GM03348 (cell line): Measurements from ENCODE around the gene OR6P1.

Source experiments
- DNase-seq: peaks from one replicate; pipeline ENCODE4 v3.0.0; 2012; ENCODE audit warnings: low spot score

OR6P1 gene, protein sequence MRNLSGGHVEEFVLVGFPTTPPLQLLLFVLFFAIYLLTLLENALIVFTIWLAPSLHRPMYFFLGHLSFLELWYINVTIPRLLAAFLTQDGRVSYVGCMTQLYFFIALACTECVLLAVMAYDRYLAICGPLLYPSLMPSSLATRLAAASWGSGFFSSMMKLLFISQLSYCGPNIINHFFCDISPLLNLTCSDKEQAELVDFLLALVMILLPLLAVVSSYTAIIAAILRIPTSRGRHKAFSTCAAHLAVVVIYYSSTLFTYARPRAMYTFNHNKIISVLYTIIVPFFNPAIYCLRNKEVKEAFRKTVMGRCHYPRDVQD

DNA sequence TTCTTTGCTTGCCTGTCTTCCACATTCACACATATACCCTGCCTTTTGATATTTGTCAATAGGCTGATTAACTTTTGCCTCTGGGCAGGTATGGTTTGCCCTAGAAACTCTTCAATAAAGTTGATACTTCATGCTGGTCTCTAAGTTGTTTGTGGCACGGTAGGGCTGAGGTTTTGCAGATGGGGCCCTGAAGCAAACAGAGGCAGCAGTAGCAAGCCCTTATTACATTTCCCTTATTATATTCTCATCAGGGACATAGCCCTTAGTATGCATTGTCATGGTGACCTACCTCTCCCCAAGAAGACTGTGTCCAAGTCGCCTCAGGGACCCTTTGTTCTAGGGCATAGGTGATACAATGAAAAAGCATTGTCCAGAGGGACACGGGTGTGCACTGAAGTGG is at the start of gene OR6P1:
TSS of gene OR6P1 (minus strand) at position 101 of the 400 bp plus-strand sequence. CDS start 6,976 bp downstream, outside the sequence.
- no peak for DNase-seq

DNA sequence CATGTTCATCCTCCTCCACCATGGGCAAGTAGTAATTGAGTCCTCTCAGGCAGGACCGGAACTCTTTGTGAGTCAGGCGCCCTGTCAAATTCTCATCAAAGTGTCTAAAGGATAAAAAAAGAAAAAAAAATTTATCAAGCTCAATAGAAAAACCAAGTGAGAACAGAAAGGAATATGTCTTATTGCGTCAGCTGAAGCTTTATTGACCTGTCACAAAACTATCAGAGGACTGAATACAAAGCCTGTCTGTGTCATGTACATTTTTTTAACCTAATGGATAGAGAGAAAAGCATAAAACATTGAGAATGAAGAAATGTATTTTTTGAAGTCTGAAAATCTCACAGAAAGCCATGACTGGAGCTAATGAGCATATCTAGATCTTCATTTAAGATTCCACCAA is 43.4 kb upstream of the OR6P1 start:
- no peak for DNase-seq

DNA sequence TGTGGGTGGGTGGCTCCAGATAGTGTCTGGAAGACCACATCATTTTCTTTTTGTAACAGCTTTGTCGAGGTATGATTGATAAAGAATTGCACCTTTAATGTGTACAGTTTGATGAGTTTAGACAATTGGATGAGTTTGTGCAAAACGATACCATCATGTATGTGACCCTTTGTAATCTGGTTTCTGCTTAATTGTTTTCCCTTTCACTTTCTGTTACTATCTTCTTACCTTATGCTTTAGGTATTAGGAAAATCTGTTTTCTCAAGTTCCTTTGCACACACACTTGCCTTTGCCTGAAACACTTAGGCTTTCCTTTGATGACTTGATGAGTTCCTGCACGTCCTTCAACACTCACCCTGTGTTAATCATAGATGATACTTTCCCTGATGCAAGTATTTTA is 41.5 kb upstream of the OR6P1 start:
- no peak for DNase-seq

DNA sequence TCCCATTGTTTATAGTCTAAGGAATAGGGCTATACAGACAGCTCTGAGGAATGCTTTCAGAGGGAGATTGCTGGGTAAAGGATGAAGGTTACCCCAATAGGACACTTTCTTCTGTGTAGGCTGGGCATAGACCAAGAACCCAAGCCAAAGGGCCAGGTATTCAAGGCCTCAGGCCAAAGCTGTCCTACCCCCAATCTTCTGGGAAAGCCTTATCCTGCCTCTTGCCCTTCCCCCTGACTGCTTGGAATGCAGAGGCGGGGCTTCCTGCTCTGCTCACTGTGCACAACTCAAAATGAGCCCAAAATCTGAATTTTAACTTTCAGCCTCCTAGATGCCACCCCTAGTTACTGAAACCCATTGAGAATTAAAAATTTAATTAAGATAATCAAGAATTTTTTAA is 36.9 kb upstream of the OR6P1 start:
- DNase-seq, result no peak

DNA sequence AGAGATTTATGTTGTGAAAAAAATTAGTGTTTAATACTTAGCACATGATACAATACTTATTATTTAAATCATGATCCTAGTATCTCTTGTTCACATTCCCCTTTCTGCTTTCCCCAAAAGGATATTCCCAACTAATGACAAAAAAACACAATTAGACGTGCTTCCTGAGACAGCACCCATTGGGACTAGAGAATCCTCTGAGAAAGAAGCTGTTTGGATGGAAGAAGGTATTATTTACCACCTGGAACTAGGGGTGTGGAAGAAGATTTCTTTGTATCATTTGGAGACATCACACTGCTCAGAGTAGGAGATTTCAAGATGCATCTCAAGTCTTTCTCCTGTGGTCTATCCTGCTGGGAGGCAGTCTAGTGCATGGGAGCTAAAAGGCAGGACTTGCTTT is 34.6 kb upstream of the OR6P1 start, which contains the start of gene OR10Z1:
TSS of gene OR10Z1 (plus strand) at position 301 of the 400 bp plus-strand sequence. CDS start 1,171 bp downstream, outside the sequence.
- no peak for DNase-seq

DNA sequence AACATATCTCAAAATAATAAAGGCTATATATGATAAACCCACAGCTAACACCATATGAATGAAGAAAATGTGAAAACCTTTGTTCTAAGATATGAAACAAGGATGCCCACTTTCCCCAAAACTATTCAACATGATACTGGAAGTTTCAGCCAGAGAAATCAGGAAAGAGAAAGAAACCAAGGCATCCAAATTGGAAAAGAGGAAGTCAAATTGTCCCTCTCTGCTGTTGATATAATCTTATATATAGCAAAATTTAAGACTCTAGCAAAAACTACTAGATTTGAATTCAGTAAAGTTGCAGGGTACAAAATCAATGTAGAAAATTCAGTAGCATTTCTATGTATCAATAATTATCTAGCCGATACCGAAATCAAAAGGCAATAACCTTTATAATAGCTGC is 30.4 kb upstream of the OR6P1 start:
- DNase-seq, result no peak

DNA sequence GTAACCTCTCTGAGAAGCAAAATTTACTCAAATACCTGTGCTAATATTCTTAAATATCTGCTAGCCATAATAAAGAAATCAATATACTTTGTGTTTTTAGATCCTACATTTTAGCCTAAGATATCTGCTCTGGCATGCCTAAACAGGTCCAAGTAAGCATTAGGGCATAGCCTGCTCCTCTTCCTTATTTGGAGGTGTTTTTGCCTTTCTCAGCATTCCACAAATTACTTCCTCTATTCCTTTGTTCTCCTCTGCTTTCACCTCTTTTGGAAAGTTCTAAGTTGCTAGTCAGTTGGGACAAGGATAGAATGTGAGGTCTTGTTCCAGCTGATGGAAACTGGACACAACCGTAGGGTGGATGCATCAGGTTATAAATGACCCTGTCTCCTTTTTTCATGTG is 16.6 kb upstream of the OR6P1 start:
- no peak for DNase-seq

DNA sequence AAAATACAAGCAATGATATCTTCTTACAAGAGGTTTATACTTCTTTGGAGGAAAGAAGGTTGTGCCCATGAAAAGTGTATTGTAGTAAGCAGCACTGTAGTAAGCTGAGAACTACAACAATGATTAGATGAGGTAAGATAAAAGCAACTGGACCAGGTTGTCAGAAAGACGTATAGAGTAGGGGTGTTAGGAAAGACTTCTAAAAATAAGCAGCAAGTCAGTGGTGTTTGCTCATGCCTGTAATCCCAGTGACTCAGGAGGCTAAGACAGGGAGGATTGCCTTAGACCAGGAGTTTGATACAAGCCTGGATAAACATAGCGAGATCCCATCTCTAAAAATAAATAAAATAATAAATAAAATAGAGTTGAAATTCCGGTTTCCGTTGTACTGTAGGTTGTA is 13.6 kb upstream of the OR6P1 start:
- no peak for DNase-seq

DNA sequence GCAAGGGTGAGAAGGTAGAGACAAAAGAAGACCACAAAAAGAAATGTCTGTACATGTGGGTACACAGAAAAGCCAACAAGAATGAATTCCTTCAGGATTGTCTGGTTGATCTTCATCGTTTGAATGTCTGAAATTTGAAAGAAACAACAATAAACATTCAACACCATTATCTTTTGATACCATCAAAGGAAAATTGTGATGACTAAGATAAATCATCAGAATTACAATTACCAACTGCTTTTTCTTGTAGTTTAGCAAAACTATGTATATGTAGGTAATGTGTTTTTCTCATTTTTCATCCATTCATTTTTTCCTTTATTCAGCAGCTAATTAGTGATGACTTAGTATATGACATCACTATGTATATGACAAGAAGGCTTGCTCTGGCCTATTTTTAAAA is 9.4 kb upstream of the OR6P1 start, which contains the start of gene OR10X1:
TSS of gene OR10X1 (minus strand) at position 167 of the 400 bp plus-strand sequence. CDS start at position 167, 0 bp downstream.
- DNase-seq, result no peak

DNA sequence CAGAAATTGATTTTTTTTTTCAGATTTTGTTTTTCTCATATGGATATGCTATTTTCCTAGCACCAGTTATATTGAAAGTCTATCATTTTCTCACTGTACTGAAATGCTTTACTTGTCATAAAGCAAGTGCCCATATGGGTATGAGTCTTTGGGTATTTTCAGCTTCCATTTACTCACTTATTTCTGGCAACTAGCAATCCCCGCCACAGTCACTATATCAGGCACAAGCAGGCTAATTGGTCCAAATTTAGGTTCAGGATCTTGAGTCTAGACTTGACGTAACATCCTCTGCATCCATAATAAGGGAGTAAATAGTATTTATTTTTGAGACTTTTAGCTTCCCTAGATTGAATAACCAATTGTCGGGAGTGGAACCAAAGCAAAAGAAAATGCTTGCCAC is 7.2 kb upstream of the OR6P1 start:
- no peak for DNase-seq

DNA sequence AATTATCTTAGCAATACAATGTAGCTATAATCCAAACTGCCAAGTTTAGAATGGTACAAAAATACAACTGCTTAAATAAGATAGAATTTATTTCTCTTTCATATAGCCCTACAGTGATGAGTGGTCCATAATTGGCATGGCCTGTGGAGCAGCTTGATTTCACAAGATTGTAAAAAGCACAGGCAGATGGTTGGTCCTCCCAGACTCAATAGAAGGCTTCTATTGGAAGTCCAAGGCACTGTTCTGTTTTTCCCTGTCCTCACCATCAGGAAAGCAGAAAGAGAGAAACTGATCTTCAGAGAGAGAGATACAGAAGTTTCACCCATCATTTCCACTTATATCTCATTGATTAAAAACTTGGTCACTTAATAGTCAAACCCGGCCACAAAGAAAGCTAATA is 1.8 kb upstream of the OR6P1 start:
- no peak for DNase-seq

DNA sequence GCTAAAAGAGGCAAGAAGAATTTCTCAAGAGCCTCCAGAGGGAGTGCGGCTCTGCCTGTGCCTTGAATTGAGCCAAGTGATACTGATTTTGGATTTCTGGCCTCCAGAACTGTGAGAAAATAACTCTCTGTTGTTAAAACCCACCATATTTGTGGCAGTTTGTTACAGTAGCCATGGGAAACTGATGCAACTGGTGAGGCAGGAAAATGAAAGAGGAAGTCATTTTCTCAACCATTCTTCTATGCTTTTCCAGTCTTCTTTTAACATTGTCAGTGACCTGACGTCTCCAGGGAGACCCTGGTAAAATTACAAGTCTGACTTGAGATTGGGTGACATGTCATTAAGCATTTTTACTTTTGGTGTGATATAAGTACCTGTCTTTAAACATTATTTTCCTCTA is 5.8 kb downstream of the OR6P1 start:
- no peak for DNase-seq

DNA sequence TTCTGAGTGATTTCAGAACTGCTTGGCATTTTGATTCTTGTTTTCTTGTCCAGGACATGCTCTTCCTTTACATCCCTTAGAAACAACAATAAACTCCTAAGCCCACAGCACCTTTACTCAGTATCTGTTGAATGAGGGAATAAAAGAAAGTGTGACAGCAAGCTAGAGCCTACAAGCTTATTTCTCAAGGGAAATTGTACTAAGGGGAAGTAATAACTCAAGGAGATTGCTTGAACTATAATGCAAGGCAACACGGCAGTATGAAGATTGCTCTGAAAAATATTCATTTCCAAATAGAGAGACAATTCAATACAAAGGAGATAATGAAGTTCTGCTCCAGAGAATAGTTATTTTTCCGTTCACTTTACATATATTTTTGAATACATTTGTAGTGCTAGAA is 6.5 kb downstream of the OR6P1 start:
- no peak for DNase-seq

DNA sequence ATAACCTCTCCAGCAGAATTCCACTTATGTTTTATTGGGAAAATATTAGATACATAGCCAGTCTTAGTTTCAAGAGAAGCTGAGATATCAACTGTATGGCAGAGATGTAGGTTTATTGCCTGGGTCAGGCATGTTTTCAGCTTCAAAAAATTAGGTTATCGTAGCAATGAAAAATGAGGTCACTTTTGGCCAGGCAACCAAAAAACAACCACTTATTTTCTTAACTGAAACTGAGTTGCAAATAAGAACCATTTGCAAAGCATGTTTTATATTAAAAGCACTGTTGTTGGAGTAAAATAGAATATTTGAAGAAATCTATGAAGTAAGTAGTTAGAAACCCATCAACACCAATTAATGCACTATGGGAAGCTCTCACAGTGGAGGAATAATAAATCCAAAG is 10.7 kb downstream of the OR6P1 start:
- no peak for DNase-seq

DNA sequence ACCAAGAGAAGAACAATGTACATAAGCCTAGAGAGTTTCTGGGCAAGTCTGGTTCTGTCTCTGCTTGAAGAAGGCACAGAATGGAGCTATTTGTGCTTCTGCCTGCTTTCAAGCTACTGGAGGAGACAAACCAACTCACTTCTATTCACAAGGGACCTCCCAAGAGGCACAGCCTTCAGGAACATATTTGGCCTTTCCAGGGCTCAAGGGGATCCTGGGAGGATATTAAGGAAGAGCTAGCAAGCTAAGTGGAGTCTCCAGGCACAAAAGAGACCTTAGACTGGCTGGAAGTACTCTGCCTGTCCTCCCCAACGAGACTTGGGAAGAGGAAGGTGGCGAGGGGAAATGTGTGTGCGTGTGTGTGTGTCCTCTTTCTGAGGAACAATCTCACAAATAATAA is 16.0 kb downstream of the OR6P1 start, which contains the start of gene OR6Y1:
TSS of gene OR6Y1 (minus strand) at position 54 of the 400 bp plus-strand sequence. CDS start 6,300 bp downstream, outside the sequence.
- DNase-seq, result no peak

DNA sequence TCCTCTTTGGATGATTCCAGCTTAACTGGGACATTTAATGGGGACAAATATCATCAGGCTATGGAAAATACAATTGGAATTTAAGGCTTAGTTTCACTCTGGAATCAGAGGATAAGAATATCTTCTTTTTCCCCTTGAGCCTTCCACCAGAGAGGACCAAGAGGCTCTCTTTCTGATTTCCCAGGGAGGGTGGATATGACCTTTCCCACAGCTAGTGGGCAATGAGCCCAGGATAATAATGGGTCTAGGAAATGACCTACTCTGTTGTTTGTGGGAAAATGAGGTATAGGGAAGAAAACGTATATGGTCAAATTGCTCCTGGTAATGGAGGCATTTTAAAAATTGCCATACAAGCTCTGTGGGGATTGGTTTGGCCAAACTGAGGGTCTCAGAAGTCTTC is 18.1 kb downstream of the OR6P1 start:
- no peak for DNase-seq

DNA sequence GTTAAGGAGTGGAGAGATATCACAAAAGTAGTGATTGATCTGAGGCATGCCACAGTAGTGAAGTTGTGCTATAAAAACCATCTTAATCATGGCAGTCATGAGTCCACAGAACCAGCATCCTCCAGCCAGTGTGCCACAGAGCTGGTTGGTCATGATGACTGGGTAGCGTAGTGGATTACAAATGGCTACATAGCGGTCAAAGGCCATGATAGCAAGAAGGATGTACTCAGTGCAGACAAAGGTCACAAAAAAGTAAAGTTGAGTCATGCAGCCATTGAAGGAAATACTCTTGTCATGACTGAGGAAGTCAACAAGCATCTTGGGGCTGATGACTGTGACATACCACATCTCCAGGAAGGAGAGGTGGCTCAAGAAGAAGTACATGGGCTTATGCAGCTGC is 22.8 kb downstream of the OR6P1 start:
- DNase-seq, result no peak

DNA sequence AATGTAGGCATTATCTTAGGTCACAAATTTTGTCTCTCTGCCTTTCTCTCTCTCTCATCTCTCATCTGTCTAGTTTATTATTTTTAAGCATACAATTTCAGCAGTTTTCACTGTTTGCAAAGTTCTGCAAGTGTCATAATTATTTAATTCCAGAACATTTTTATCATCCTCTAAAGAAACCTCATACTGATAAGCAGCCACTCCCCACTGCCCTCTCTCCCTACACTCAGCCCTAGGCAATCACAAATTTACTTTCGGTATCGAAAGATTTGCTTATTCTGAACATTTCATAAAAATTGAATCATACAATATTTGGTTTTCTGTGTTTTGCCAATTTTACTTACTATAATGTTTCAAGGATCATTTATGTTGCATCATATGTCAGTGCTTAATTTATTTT is 32.8 kb downstream of the OR6P1 start:
- DNase-seq, result no peak

DNA sequence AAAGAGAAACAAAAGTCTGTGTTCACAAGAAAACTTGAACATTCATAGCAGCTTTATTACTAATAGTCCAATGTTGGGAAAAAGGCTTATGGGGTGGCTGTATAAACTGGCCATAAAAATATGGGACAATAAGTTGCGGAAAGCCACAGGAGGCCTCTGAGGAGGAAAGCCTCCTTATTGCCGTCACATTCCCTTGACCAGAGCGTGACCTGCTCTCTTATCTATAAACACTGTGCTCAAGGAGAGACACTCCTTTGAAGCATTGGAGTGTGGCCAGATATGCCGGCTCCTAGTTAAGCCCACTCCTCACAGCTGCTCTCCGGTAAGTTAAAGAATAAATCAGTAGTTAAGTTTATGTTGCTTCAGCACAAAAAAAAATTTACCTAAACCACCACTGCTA is 35.9 kb downstream of the OR6P1 start:
- DNase-seq, result no peak

DNA sequence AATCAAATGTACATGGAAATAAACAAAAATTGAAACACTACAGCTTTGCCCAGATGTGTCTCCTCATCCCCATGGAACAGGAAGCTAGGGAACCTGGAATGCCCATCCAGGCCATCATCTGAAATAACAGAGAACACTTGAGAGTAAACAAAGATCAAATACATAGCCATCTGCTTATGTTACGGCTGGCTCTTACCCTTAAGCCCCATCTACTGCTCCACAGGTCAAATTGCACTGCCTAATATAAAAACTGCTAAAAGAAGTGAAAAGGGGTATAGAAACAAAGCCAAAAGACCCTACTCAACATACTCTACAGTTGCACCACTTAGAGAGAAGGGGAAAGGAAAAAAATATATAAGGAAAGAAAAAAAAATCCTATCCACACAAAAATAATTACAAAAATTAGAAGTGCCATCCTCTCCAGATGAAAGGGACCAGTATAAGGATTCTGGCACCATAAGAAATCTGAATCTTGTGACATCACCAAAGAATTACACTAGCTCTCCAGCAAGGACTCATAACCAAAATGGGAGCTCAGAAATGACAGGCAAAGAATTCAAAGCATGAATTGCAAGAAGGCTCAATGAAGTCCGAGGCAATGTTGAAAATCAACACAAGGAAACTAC is 43.1 kb downstream of the OR6P1 start:
- peak; percentile 20 for DNase-seq

DNA sequence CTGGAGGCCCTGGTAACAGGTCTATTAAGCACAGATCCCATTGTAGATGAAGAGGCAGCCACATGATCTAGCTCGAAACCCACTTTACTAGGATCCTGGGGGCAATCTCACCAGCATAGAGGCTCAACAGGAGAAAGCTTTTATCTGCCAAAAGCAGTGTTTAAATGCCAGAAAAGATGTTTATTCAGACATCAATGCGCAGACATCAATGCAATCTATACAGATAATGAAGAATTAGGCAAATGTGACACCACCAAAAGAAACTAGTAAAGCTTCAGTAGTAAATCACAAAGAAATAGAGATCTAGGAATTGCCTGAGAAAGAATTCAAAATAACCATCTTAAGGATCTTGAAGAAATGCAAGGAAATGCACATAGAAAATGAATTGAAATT is 48.7 kb downstream of the OR6P1 start:
- DNase-seq, result no peak

DNA sequence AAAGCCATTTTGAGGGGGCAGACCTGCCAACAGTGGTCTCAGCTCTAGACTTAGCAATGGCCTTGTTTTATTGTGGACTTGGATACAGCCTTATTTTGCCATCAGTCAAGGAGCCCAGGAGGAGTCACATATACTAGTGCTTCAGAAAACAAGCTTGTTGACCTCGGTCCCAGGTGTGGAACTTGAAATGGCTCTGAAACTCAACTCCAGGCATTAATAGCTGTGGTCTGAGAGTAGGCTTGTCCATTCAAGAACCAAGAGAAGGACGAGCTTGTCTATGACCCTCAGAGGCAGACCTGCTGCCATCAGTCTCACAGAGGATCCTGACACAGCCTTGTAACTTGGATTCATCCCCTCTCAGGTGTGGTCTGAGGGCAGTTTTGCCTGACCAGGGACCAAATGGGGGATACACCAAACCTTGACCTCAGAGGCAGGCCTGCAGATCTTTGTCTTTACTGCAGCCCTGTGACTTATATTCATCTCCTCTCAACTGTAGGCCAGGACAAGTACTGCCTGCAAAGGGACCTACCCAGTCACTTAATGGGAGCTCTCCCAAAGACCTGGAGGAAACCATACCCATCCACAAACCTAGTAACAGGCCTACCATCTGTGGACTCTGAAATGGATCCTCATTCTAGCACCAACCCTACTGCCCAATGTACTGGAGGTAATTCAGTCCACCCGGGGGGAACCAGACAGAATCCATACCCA is 49.3 kb downstream of the OR6P1 start:
- DNase-seq, result no peak

DNA sequence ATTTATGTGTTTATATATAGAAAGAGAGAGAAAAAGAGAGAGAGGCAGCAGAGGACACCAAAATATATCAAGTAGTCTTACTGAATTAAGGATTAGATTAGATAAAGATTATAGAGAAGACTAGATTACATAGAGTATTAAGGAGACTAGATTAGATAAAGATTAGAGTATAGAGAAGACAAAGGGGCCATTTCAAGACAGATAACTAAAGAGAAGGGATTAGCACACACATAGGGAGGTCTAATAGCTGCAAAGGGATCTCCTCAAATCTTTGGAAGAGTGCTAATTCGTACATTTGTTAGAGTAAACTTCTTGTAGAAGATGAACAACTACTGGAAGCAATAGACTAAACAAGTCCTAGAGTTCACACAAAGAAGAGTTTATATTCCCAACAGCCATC is 50.4 kb downstream of the OR6P1 start:
- DNase-seq, result no peak
